C4-2B (cell line): Measurements from ENCODE around the gene CHD9NB.

ENCODE experiments used
- H3K27ac ChIP-seq: fragments of 450-650 bp; 2 replicates; pipeline ENCODE4 v1.5.1; 2017
- CTCF ChIP-seq: fragments of 450-650 bp; conservative IDR thresholded peaks from 2 replicates; pipeline ENCODE4 v1.5.1; 2017; ENCODE audit warnings: mild to moderate bottlenecking
- ZFX ChIP-seq: fragments of 450-650 bp; IDR thresholded peaks from 2 replicates; pipeline ENCODE4 v1.6.1; 2017

The CHD9NB gene

GRCh38 chr16:53061701-53062159 is 9.0 kb upstream of the CHD9NB start:
- no peak overlapping the region for H3K27ac ChIP-seq
- no peak for TF ChIP-seq ZFX
- no peak for TF ChIP-seq CTCF

- TF ChIP-seq CTCF (no peak), ZFX (no peak)
- H3K27ac ChIP-seq, result no peak overlapping the region
Observed at GRCh38 chr16:53061256-53061655, 8.6 kb upstream of the CHD9NB start.

GRCh38 chr16:53059672-53060071 is 7.0 kb upstream of the CHD9NB start:
- H3K27ac ChIP-seq, result no peak overlapping the region
- TF ChIP-seq CTCF (no peak), ZFX (no peak)

GRCh38 chr16:53058882-53059281 is 6.2 kb upstream of the CHD9NB start:
- no peak overlapping the region for H3K27ac ChIP-seq
- no peak for TF ChIP-seq CTCF
- TF ChIP-seq ZFX, result no peak

GRCh38 chr16:53058441-53058840 is 5.7 kb upstream of the CHD9NB start:
- TF ChIP-seq CTCF, result no peak
- TF ChIP-seq ZFX, result no peak
- H3K27ac ChIP-seq, result no peak overlapping the region

- no peak overlapping the region for H3K27ac ChIP-seq
- no peak for TF ChIP-seq ZFX
- TF ChIP-seq CTCF, result no peak
Observed at GRCh38 chr16:53057658-53058057, 5.0 kb upstream of the CHD9NB start.

GRCh38 chr16:53056392-53056881 is 3.7 kb upstream of the CHD9NB start:
- peak overlapping the region; percentile 89 for H3K27ac ChIP-seq
- no peak for TF ChIP-seq CTCF
- TF ChIP-seq ZFX, result no peak
